RWPE1 (cell line): ENCODE measurements around the gene ATP8A1.

Source experiments
- CTCF ChIA-PET: fragments of 350-600 bp; sonication (Branson Sonifier 250); formaldehyde crosslinking; extraction: SDS; loops from one replicate; lab custom pipeline; 2021; lab: Yijun Ruan, JAX
- POLR2A ChIA-PET: fragments of 400-600 bp; formaldehyde crosslinking; extraction: SDS; loops from one replicate; lab custom pipeline; 2020; ENCODE audit warnings: antibody characterized with exemption; ENCODE audit not compliant: low non-redundant PET; lab: Yijun Ruan, JAX
- DNase-seq: peaks from one replicate; pipeline ENCODE4 v3.0.0; 2012; ENCODE audit warnings: low spot score
- H3K27ac ChIP-seq: fragments of 450-650 bp; 2 replicates; pipeline ENCODE4 v1.5.1; 2017
- CTCF ChIP-seq: fragments of 450-650 bp; conservative IDR thresholded peaks from 2 replicates; pipeline ENCODE4 v1.5.1; 2017; ENCODE audit warnings: low read depth, mild to moderate bottlenecking

Gene ATP8A1

GRCh38 chr4:42454755-42455420 is 202.0 kb downstream of the ATP8A1 start:
- no peak for DNase-seq
- no peak for TF ChIP-seq CTCF
- no peak overlapping the region for H3K27ac ChIP-seq
- ChIA-PET POLR2A (no interaction called here), CTCF (no interaction called here)

GRCh38 chr4:42453612-42454011 is 203.3 kb downstream of the ATP8A1 start:
- no peak overlapping the region for H3K27ac ChIP-seq
- TF ChIP-seq CTCF = no peak
- ChIA-PET POLR2A (no interaction called here), CTCF (no interaction called here)
- DNase-seq = no peak

GRCh38 chr4:42452823-42453222 is 204.1 kb downstream of the ATP8A1 start:
- TF ChIP-seq CTCF = no peak
- CTCF ChIA-PET = interaction anchor here (0.6 kb wide), 1 partner anchor 234 kb away, joined by 4 read pairs; no protein-coding TSS in a partner anchor
- POLR2A ChIA-PET = no interaction called here
- DNase-seq = no peak
- H3K27ac ChIP-seq = no peak overlapping the region

- DNase-seq = no peak
- TF ChIP-seq CTCF = no peak
- CTCF ChIA-PET = interaction anchor here (0.6 kb wide), 1 partner anchor 186 kb away, joined by 3 read pairs; no protein-coding TSS in a partner anchor
Observed at GRCh38 chr4:42446823-42447222, 210.1 kb downstream of the ATP8A1 start.

GRCh38 chr4:42445038-42445437 is 211.9 kb downstream of the ATP8A1 start:
- ChIA-PET CTCF (interaction anchor here (0.6 kb wide), 1 partner anchor 12 kb away, joined by 3 read pairs; no protein-coding TSS in a partner anchor), POLR2A (no interaction called here)

More at GRCh38 chr4:42446823-42447222, 210.1 kb downstream of the ATP8A1 start:
- H3K27ac ChIP-seq = no peak overlapping the region
- POLR2A ChIA-PET = no interaction called here

GRCh38 chr4:42442601-42443000 is 214.3 kb downstream of the ATP8A1 start:
- TF ChIP-seq CTCF = no peak
- ChIA-PET CTCF (interaction anchor here (0.6 kb wide), 1 partner anchor 34 kb away, joined by 3 read pairs; no protein-coding TSS in a partner anchor), POLR2A (no interaction called here)
- DNase-seq = no peak
- no peak overlapping the region for H3K27ac ChIP-seq

More at GRCh38 chr4:42445038-42445437, 211.9 kb downstream of the ATP8A1 start:
- TF ChIP-seq CTCF = no peak
- no peak for DNase-seq
- no peak overlapping the region for H3K27ac ChIP-seq
